ENCODE measurements around the gene ITPR3.

The ITPR3 gene

DNA sequence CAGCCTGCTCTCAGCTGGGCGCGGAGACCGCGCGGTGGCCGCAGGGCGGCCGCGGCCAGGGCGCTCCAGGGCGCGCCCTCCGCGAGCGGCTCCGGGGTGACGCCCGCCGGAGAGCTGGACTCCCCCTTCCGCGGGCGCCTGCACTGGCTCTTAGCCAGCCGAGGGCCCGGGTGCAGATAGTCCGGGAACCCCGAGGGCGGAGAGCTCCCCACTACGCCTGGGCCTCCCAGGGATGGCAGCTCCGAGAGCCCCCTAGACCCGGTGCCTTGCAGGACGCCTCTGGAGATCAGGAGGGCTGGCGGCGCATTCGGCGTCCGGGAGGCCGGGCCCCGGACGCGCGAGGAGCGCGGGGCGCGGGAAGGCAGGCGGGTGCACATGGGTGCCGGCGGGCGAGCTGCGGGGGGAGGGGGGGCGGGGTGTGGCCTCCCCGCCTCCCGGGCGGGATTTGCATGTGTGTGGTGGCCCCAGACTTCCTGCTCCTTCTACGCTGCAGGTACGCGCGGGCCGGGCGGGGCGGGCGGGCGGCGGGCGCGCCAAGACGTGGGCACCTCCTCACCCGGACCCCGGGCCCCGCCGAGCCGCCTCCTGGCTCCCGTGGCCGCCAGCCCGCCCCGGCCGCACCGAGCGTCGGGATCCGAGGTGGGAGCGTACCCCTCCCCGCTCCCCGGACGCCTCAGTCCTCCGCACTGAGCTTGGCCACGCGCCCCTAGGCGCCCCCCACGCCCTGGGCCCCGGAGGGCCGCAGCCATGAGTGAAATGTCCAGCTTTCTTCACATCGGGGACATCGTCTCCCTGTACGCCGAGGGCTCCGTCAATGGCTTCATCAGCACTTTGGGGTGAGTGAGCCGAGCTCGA is at the start of gene ITPR3:
TSS of gene ITPR3 (plus strand) at position 467 of the 855 bp plus-strand sequence. CDS start at position 748, 281 bp downstream.
- peak; percentile 81 for DNase-seq

- DNase-seq, result no peak
Observed at GRCh38 chr6:33571637-33572316, 49.3 kb upstream of the ITPR3 start.

- no peak for DNase-seq
Observed at GRCh38 chr6:33575211-33575610, 45.9 kb upstream of the ITPR3 start.

DNA sequence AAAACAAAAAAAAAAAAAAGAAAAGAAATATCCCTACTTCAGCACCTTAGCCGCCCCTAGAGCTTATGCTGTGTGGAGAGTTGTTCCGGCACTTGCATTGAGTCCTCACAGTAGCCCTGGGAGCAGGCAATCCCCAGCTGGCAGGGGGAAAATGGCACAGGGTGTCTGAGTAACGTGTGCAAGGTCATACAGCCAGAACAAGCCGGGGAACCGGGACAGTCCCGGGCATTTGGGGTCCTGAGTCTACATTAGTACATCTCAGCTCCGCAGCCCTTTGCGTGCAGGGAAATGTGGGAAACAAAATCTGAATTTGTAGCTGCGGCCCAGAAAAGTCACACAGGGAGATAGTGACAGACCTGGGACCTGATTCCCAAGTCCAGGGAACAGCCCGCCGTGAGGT is 44.5 kb upstream of the ITPR3 start:
- no peak for DNase-seq

DNA sequence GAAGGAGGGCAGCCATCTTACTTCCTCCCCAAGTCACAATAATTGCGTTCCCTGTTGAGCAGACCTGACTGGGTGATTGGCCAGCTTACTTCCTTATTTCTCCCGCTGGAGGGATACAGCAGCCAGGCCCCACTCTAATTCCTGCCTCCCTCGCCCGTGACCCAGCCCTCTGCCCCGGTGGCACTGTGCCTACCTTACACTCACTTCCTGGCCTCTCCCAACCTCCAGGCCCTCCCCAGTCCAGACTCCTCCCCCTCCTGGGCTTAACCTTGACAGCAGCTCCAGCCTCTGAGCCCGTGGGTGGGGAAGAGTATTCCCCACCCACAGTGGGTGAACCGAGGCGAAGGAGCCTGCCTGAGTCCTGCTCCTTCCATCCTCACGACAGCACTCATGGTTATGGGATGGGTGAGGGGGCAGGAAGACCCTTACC is 44.0 kb upstream of the ITPR3 start:
- peak; percentile 35 for DNase-seq

GRCh38 chr6:33577718-33578117 is 43.4 kb upstream of the ITPR3 start:
- DNase-seq, result no peak

GRCh38 chr6:33578164-33578563 is 43.0 kb upstream of the ITPR3 start:
- DNase-seq, result no peak

DNA sequence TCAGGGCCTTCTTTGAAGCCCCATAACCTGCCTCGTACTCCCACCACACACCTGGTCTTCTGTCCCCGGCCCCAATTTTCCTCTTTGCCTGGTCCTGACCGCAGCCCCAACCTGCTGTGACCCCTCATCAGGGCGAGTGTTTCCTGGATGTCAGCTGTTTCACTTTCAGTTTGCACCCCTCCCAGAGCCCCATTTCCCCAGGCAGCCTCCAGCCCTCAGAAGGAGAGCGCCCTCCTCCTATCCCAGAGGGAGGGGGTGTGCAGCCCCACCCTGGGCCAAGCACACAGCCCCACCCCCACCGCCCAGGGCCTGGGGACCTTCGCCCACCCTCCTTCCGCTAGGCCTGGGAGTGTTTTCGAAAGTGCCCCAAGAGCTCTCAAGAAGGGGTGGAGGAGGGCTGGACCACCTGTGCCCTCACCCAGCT is 42.5 kb upstream of the ITPR3 start:
- peak; percentile 73 for DNase-seq

GRCh38 chr6:33579828-33580714 is 41.1 kb upstream of the ITPR3 start, which contains the start of gene BAK1:
TSS of gene BAK1 (minus strand) at chr6:33580276. CDS start at chr6:33577604, 2,672 bp downstream.
- DNase-seq, result peak; percentile 88

DNA sequence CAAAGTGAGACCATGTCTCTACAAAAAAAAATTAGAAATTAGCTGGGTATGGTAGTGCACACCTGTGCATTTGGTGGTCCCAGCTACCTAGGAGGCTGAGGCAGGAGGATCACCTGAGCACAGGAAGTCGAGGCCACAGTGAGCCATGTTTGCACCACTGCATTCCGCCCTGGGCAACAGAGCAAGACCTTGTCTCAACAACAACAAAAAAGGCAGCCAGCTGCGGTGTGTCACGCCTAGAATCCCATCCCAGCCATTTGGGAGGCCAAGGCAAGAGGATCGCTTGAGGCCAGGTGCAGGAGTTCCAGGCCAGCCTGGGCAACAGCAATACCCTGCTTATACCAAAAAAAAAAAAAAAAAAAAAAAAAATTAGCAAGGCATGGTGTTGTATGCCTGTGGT is 39.9 kb upstream of the ITPR3 start:
- no peak for DNase-seq

DNA sequence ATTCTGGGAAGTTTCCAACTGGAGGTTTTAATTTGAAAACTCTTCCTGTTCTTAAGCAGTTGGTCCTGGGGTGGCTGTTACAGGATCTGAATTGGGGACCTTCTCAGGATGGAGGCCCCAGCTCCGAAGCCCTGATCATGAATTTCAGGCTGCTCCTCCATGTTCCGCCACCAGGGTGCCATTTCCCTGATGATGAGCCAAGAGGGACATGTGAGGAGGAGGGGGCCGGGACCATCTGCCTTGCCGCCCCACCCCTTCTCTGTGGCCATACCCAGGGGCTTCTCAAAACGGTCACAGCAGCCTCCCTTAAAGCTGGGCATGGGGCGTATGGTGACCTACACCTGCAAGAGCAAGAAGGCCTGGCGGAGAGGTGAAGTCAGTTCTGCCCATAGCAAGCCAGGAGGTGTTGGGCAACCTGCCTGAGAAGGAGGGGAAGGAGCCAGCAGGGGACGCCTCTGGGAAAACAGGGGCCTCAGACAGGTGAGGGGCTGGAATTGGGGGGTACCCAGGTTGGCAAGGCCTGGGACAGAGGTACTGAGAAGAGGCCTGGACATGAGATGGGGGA is 37.4 kb upstream of the ITPR3 start:
- DNase-seq, result no peak

DNA sequence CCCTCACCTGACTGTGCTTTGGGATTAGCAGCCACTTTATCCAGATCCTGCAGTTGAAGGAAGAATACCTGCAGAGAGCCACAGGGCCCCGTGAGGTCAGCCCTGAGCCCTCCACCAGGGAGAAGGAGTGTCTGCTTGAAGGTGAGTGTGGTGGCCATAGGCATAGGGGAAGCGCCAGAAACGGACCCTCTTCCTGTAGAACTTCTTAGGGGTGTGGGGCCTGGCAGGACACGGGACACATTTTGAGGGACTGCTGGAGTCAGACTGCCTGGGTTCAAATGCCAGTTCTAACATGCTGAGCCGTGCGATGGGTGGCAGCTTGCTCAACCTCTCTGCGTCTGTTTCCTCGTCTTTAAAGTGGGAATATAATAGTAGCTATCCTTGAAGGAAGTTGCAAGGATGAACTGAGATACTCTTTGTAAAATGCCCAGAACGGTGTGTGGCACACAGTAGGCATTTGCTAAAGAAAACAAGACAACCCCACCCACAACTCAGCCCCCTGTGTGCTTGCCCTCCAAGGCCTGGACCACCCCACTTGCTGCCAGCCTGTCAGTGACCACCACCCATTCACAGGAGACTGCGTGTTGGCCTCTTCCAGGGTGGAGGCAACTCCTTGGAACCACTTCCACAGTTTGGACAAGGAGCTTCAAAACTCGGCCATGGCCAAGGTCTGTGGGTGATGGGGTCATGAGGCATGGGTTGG is 36.3 kb upstream of the ITPR3 start:
- no peak for DNase-seq

DNA sequence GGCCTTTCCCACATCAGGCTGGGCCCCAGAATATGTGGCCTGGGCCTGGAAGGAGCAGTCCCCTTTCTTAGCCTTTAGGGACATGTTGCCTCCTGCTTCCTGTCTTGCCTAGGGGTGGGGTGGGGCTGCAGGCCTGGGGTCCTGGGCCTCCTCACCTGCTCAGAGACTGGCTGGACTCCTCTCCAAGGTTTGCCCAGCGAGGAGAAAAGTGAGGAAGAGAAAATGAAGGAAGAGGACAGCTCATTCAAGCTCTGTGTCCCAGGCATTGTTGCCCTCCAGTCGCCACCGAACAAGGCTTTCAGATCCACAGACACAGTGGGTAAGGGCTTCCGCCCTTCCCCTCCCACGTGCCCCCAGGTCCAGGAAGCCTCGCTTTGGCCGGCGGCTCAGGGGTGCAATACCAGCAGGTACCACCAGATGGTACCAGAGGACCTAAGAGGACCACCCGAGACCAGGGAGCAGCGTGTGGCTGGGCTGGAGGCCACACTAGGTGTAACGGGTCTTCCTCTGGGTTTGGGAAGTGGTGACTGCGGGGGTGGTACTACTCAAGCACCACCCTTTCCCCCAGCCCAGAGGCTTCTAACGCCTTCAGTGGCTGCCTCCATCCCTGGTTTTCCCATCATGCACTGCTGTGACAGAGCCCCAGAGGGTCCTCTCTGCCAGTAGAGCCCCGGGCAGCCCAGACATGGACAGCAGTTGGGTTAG is 35.6 kb upstream of the ITPR3 start:
- DNase-seq, result peak; percentile 93

GRCh38 chr6:33586108-33586640 is 34.9 kb upstream of the ITPR3 start:
- DNase-seq, result no peak

GRCh38 chr6:33587529-33587928 is 33.6 kb upstream of the ITPR3 start:
- DNase-seq, result no peak

GRCh38 chr6:33588894-33589293 is 32.2 kb upstream of the ITPR3 start:
- no peak for DNase-seq

DNA sequence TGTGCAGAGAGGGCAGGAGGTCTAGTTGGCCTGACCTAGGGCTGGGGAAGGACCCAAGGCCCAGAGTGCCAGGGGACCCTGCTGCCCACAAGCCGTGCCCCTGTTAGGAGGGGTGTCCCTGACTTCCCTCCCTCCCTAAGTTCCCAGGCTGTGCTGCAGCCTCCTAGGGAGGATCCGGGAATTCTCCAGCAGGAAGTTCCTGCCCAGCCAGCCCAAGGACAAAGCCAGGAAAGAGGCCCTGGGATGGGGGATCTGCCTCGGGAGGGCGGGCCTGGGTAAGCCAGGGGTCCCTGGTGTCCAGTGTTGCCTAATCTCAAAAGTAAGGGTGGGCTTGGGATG is 31.8 kb upstream of the ITPR3 start:
- no peak for DNase-seq

DNA sequence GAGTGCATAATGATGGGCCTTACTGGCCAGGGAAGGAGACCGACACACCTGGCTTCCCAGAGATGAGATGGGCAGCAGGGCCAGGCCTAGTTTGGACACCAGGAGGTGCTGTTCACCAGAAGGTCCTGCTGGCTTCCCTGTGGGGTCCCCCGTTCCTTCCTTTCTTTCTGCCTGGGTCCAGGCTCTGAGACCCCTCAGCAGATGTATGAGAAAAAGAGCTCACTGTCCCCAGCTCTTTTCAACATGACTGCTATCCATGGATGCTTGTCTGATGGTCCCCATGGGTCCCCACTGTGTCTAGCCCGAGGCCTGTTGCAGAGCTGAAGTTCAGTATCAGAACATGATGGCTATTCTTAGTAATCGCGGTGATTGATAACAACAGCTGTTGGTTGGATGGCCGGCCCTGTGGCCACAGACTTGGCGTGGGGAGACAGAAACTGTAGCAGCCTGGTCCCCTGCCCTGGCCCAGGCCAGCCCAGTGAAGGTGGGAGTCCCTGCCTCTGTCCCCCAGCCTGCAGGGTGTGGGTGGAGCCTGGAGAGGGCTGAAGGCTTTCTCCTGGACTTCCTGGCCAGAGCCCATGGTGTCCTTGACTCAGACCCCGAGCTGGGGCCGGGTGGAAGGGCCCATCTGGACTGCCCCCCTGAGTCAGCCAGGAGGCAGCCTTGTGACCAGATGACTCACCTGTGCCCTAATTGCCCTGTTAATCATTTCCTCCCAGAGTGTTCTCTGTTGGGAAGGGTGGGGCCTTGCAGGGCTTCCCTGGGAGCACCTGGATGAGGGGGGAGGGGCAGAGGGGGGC is 31.2 kb upstream of the ITPR3 start:
- DNase-seq, result peak; percentile 45

- no peak for DNase-seq
Observed at GRCh38 chr6:33590531-33591198, 30.5 kb upstream of the ITPR3 start.
